T-helper 2 cell (primary cell): Measurements from ENCODE around the gene MYOC.
"Not testable (repeated sequence)": the region's sequence is repeated elsewhere in the genome, so short reads cannot be mapped to it uniquely, and the experiment has no call there.

ENCODE experiments used
- DNase-seq, 5 experiments: peaks; one replicate each; pipeline versions ENCODE4 v3.0.0 to v3.0.0-alpha.2; 2012 to 2022
- total RNA-seq, 2 donors: gene quantifications; one replicate each; lab custom pipeline; 2026; lab: John Stamatoyannopoulos, UW

MYOC gene
- total RNA-seq, result 0 reads per million in 2 donors

GRCh38 chr1:171652234-171652822, at the start of gene MYOC:
Gene MYOC, minus strand, starts transcription at chr1:171652688. Its CDS starts 77 bp downstream, at chr1:171652611.
- no peak for DNase-seq

- DNase-seq, result no peak
Measured at GRCh38 chr1:171699531-171699930, 47.0 kb upstream of the MYOC start.

GRCh38 chr1:171695772-171696171, 43.3 kb upstream of the MYOC start:
- not testable (repeated sequence) for DNase-seq

GRCh38 chr1:171693541-171693940, 41.1 kb upstream of the MYOC start:
- not testable (repeated sequence) for DNase-seq

GRCh38 chr1:171683870-171684269, 31.4 kb upstream of the MYOC start:
- no peak for DNase-seq

GRCh38 chr1:171680339-171680738, 27.9 kb upstream of the MYOC start:
- DNase-seq, result no peak

- no peak for DNase-seq
Measured at GRCh38 chr1:171676823-171677222, 24.3 kb upstream of the MYOC start.

- DNase-seq, result no peak
Measured at GRCh38 chr1:171674431-171675405, 22.2 kb upstream of the MYOC start.

- DNase-seq, result no peak
Measured at GRCh38 chr1:171670739-171671138, 18.3 kb upstream of the MYOC start.

- DNase-seq, result no peak
Measured at GRCh38 chr1:171668372-171668771, 15.9 kb upstream of the MYOC start.

- DNase-seq, result no peak
Measured at GRCh38 chr1:171666114-171666769, 13.8 kb upstream of the MYOC start.

GRCh38 chr1:171664976-171665375, 12.5 kb upstream of the MYOC start:
- DNase-seq, result no peak

- no peak for DNase-seq
Measured at GRCh38 chr1:171663854-171664575, 11.5 kb upstream of the MYOC start.

GRCh38 chr1:171663036-171663853, 10.8 kb upstream of the MYOC start:
- DNase-seq, result no peak

- no peak for DNase-seq
Measured at GRCh38 chr1:171661076-171661650, 8.7 kb upstream of the MYOC start.

GRCh38 chr1:171656206-171656605, 3.7 kb upstream of the MYOC start:
- DNase-seq, result not testable (repeated sequence)

- no peak for DNase-seq
Measured at GRCh38 chr1:171655746-171656116, 3.2 kb upstream of the MYOC start.

- peak; percentile 7 to 65 (median 35) for DNase-seq
Measured at GRCh38 chr1:171654942-171655745, 2.7 kb upstream of the MYOC start.

GRCh38 chr1:171654201-171654941, 1.9 kb upstream of the MYOC start:
- DNase-seq, result no peak

GRCh38 chr1:171653796-171654195, 1.3 kb upstream of the MYOC start:
- no peak for DNase-seq
